Measurements from ENCODE around the gene KRT7.

KRT7 gene

DNA sequence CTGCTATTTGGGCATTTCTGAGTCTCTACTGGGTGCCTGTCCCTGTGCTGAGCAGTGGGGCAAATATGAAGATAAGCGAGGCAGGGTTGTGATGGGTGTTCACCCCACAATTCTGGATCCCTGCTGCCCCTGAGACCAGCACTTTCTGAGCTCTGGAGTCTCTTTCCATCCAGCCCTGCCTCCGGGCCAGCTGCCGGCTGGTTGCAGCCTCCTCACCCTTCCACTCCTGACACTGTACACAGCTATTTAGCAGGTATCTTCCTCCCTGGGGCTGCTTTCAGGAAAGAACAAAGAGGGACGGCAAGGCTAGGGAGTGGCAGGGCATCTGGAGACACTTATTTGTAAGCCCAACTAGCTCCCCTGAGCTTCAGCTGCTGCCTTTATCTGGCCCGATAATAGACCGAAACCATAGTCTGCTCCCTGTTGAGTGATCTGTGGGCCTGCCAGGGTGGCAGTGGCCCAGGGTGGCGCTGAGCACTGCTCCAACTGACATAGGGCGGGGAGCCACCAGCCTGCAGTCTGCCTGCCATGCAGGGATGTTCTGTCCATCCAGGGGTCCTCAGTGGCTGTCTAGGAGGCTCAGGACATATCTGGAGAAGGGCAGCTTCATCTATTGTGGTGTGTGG lies 33.6 kb upstream of the KRT7 start:
- no peak for DNase-seq (ENCODE audit: extremely low read depth in 1 of 2, low read depth in 1 of 2)

DNA sequence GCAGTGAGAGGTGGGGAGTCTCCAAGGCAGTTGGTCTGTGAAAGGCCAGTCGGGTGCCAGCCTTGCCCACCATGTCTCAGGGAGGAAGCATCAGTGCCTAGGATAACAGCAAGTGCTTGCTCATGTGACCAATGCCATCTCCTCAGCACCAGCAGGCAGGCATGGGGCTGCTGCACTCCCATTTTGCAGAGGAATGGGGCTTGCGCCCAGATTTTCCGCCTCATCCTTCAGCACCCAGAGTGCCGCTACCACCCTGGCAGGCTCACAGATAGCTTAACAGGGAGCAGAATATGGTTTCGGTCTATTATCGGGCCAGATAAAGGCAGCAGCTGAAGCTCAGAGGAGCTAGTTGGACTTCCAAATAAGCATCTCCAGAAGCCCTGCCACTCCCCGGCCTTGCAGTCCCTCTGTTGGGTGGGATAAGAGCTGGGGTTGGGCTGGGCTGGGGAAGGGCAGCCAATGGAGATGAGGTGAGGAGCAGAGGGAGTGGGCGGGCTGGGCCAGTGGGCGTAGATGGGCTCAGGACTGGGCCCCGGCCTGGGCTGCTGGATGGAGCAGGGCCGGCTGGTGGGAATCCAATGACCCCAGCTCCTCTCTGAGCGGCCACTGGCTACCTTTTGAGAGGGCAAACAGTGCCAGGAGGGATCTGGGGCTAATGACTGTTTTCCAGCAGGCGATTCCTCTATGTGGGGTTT lies 32.8 kb upstream of the KRT7 start:
- DNase-seq (ENCODE audit: extremely low read depth in 1 of 2, low read depth in 1 of 2) = no peak

GRCh38 chr12:52200781-52201450 lies 32.1 kb upstream of the KRT7 start:
- no peak for DNase-seq (ENCODE audit: extremely low read depth in 1 of 2, low read depth in 1 of 2)

- no peak for DNase-seq (ENCODE audit: extremely low read depth in 1 of 2, low read depth in 1 of 2)
Observed at GRCh38 chr12:52201451-52201839, 31.6 kb upstream of the KRT7 start.

- DNase-seq (ENCODE audit: extremely low read depth in 1 of 2, low read depth in 1 of 2) = no peak
Observed at GRCh38 chr12:52202361-52203078, 30.5 kb upstream of the KRT7 start.

DNA sequence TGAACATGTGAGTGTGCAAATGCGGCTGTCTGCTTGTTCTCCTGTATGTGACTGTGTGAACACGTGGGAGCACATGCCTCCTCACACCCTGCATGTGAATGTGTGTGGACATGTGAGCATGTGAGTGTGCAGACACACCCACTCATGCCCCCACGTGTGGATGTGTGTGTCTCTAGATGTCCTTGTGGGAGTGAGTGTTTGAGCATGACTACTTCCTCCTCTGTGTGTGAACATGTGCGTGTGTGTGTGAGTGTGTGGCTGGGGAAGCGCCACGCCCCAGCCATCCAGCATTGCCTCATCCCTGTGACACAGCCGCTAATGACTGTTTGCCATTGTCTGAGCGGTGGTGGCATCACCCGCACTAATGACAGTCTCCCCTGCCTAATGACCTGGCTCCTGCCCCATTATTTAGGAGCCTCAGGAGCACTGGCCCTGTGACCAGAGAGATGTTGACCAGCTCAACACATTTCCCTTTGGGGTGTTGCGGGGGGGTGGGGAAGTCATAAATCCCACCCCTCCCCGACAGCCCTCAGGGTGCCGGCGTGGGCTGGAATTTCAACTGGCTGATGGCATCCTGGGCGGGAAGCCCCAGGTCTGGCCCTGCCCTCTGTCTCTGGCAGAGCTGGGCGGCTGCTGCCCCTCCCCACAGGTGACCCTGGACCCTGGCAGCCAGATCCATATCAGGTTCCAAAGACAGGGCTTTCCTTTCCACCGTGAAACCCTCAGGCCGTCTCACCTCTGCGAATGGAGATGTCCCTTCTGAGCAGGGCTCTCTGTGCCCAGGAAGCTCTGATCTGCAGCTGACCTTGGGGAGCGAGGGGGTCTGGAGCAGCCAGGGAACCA lies 29.7 kb upstream of the KRT7 start:
- no peak for DNase-seq (ENCODE audit: extremely low read depth in 1 of 2, low read depth in 1 of 2)

- no peak for DNase-seq (ENCODE audit: extremely low read depth in 1 of 2, low read depth in 1 of 2)
Observed at GRCh38 chr12:52204095-52204930, 28.7 kb upstream of the KRT7 start.

DNA sequence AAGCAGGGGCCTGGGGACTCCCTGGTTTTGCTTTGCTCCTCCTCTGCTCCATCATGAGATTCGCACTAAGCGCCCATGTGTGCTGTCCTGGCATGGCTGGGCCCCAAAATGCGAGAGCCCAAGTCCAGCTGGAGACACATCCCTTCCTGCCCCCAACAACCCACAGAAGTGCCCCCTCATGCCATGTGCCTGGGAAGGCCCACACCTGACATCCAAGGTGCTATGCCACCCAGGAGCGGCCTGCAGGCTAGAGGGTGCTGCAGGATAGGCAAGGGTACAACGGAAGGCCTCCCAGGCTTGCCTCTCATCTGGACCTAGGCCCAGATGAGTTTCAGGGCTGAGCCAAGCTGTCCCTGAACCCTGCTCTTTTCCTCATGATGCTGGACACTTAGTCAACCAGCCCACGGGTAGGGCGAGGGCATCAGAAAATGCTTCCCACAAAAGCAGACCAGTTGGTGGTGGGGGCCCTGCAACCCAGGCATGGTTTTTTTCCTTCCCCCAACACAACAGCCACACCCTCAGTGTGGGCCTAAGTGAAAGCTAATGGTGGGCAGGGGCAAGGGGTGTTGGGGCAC lies 28.0 kb upstream of the KRT7 start:
- no peak for DNase-seq (ENCODE audit: extremely low read depth in 1 of 2, low read depth in 1 of 2)

DNA sequence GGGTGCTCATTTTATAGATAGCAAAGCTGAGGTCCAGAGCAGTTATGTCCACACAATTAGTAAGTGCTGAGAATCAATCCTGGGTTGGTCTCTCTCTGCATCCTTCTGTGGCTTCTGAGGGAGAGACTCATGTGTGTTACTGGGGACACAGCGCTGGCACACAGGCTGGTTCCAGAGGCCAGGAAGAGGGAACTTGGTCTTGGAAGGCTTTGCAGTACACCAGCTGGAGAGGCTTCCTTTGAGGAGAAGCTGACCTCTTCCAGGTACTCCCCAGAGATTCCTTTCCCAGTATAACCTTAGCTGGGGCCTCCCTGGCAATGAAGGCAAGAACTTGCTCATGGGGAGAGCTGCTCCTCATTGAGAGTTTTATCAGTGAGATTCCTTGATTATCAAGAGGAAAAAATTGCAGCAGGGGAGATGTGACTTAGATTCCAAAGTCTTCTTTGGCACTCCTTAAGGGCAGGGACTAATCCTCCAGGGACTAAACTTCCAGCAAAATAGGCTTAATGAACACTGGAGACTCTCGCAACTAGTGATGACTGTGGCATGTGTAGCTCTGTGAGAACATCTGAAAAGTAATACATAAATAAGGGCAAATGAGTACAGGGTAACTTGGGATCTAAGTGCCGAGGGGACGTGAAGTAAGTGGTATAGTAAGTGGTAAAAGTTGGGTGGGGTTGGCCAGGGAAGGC lies 27.3 kb upstream of the KRT7 start:
- no peak for DNase-seq (ENCODE audit: extremely low read depth in 1 of 2, low read depth in 1 of 2)

GRCh38 chr12:52206304-52207040 lies 26.6 kb upstream of the KRT7 start:
- DNase-seq (ENCODE audit: extremely low read depth in 1 of 2, low read depth in 1 of 2) = no peak

DNA sequence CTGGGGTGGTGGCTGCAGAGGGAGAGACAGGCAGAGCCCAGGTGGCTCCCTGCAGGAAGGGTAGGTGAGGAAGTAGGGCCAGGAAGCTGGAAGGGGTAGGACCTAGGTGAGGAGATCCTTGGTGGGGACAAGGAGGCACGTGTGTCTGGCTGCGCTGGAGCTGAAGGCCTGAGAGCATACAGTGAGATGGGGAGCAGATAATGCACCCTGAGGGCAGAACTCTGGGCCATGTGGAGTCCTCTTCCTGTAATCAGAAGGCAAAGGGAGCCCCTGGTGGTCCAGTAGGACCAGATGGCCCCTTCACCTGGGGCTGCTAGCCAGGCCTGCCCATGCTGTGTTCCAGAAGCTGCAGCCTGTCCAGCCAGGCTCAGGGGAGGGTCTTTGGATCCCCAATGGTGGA lies 25.9 kb upstream of the KRT7 start:
- no peak for DNase-seq (ENCODE audit: extremely low read depth in 1 of 2, low read depth in 1 of 2)

GRCh38 chr12:52207895-52208294 lies 25.1 kb upstream of the KRT7 start:
- no peak for DNase-seq (ENCODE audit: extremely low read depth in 1 of 2, low read depth in 1 of 2)

GRCh38 chr12:52208424-52209165 lies 24.4 kb upstream of the KRT7 start:
- DNase-seq (ENCODE audit: extremely low read depth in 1 of 2, low read depth in 1 of 2) = no peak

- DNase-seq (ENCODE audit: extremely low read depth in 1 of 2, low read depth in 1 of 2) = no peak
Observed at GRCh38 chr12:52209321-52209720, 23.7 kb upstream of the KRT7 start.

- DNase-seq (ENCODE audit: extremely low read depth in 1 of 2, low read depth in 1 of 2) = no peak
Observed at GRCh38 chr12:52210186-52210924, 22.7 kb upstream of the KRT7 start.

DNA sequence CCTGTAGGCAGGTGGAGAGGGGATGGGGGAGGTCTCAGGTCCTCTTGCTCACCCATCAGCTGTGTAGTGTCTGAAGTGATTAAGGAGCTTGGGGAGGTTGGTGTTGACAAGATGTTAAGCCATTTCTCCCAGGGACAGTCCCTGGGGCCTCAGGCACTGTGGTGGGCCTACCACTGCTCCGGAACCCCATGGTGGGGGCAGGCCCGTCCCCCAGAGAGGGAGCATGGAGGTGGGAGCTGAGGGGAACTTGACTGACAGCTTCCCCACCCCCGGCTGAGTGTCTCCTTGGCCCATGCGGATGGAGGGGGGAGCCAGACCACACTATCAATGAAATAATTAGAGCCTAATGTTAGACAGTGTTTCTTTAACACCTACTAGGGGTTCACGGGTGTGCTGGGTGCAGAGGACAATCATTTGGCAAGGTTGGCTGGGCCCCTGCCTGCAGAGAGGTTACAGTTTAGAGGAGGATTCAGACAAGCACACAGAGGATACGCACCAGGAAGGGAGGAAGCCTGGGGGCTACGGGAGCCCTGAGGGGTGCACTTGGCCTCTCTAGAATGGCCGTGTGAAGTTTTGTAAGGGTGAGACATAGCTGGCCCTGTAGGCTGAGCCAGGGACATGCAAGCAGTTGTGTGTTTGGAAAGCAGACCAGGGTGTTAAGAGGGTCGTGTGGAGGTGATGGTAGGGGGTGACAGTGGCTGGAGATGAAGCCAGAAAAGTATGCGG lies 22.0 kb upstream of the KRT7 start:
- DNase-seq (ENCODE audit: extremely low read depth in 1 of 2, low read depth in 1 of 2) = no peak

Measured in activated CD8-positive, alpha-beta memory T cell treated with anti-CD3 and anti-CD28 coated beads for 1 hour (primary cell).